ENCODE results near the gene C6orf89. TPM values are rescaled to one million over a fixed set of nuclear protein-coding genes. Genes with fewer than 3 reads are reported as not detected.

The C6orf89 gene, protein sequence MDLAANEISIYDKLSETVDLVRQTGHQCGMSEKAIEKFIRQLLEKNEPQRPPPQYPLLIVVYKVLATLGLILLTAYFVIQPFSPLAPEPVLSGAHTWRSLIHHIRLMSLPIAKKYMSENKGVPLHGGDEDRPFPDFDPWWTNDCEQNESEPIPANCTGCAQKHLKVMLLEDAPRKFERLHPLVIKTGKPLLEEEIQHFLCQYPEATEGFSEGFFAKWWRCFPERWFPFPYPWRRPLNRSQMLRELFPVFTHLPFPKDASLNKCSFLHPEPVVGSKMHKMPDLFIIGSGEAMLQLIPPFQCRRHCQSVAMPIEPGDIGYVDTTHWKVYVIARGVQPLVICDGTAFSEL
- 10 to 100 TPM; 53.9 to 59.3 TPM for total RNA-seq
- long read RNA-seq, full-length matches to known transcripts = 42 of 77 reads
- long read RNA-seq, partial matches to known transcripts = 6 of 77 reads
- long read RNA-seq, other reads (novel, unspliced or antisense) = 29 of 77 reads

DNA sequence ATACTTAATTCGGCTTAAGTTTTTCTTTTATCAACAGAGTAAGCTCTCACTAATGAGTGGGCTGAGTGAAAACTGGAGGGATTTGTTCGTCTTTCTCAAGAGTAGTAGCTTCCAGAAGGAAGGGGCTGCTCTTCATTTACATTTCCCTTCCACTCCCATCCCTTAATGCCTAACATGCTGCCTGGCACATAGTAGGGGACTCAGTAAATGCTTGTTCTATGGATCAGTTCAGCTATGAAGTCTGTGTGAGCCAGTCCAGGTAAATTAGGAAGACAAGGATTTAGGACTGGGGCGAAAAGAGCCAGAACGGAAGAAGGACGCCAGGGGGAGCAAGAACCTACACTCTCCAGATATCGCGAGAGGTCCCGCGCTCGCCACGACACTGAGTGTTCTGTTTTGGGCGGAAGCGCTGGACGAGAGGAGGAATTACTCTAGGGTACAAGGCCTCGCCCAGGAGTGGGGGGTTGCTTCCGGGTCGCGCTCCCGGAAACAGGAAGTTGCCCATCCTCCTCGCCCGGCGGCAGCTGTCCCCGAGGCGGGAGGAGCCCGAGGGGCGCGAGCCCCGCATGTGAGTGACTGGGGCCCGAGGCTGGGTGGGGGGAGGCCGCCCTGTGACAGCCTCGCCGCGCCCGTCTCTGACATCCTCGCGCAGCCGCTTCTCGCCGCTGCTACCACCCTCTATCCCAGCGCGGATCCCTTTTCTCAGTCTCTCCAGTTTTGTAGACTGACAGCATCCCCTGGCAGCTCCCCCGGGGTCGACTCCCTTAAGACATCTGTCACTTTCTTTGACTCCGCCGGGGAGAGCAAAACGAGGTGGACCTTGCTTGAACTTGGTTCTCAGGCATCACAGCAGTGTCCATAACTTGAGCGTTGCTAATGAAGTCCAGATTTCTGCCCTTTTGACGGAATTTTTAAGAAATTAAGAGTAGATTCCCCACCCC lies at the start of gene C6orf89:
TSS of gene C6orf89 (plus strand) at position 492 of the 941 bp plus-strand sequence. CDS start 13,493 bp downstream, outside the sequence.
- DNase-seq = peak; percentile 98 to 99
- intact Hi-C loops (cut with DNase I, micrococcal nuclease) = loop anchor here in 1 of 2 donors (10.0 kb wide), 1 partner anchor 99 kb away; the partner anchor contains the start of gene MTCH1
- peak; percentile 100 for ATAC-seq

DNA sequence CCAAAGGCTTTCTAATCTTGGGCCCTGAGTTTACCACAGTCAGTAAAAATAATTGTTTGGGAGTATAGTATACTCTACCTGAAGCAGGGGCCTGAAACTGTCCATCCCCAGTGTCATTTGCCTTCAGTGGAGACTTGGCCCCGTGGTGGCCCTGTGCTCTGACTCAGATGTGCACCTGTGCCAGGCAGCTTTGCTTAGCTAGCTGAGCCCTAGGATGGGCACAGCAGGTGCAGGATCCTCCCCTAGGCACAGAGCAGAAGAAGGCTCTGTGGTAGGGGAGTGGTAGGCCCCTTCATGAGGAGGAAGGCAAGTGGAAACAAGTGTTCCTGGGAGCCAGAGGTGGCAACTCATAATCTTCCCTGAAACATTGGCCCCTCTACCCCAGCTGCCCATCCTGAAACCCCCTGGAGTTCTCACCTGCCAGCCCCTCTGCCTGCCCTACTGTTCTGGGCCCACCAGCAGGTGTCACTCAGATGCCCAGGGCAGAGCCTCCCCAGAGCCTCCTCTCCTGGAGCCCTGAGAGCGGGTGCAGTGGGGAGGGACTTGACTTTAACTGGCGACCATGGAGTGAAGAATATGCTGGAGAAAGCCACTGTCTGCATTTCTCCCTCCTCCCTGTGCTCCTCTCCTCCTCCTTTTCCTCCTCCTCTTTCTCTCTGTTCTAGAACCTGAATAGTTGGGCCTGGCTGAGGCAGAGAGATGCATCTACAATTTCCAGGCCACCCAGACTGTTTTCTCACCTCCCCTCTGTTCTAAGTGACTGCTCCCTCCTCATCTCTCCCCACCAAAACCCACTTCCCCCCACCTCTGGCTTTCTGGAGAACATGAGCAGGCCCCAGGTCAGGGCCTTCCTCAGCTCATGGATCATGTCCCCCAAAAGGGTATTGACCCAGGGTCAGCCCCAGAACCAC lies 49.4 kb upstream of the C6orf89 start:
- DNase-seq (no peak), ATAC-seq (no peak)
- intact Hi-C loops (cut with DNase I, micrococcal nuclease) = no loop called here

DNA sequence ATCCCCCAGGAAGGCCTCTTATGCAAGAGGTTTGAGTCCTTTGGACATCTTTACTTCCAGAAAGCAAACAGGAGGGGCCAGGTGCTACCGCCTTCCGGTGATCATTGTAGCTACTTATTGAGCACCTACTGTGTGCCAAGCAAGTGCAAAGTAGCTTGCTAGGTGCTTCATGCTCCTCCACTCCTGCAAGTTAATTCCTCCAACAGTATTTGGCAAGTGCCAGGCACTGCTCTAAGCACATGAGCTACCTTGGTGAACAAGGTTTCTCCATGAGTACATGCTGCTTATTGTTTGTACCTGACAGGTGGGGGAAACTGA lies 48.8 kb upstream of the C6orf89 start:
- intact Hi-C loops (cut with DNase I, micrococcal nuclease) = no loop called here
- no peak for DNase-seq
- ATAC-seq = no peak

DNA sequence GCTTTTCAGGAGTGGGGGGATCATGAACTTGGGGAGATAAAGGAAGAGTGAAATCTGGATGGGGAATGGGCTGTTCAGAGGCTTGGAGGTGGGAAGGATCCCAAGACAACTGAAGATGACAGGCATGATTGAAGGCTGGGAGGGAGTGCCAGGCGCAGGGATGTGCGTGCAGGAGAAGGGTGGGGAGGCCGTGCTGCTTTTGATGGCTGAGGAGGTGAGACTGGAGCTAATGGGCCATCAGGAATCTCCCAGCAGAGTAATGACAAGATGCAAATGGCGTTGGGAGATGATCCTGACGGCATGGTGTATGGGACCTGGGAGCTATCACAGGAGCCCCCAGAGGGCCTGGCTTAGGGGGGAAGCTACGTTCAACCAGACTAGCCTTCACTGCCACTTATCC lies 48.1 kb upstream of the C6orf89 start:
- ATAC-seq (no peak), DNase-seq (no peak)
- intact Hi-C loops (cut with DNase I, micrococcal nuclease) = no loop called here

DNA sequence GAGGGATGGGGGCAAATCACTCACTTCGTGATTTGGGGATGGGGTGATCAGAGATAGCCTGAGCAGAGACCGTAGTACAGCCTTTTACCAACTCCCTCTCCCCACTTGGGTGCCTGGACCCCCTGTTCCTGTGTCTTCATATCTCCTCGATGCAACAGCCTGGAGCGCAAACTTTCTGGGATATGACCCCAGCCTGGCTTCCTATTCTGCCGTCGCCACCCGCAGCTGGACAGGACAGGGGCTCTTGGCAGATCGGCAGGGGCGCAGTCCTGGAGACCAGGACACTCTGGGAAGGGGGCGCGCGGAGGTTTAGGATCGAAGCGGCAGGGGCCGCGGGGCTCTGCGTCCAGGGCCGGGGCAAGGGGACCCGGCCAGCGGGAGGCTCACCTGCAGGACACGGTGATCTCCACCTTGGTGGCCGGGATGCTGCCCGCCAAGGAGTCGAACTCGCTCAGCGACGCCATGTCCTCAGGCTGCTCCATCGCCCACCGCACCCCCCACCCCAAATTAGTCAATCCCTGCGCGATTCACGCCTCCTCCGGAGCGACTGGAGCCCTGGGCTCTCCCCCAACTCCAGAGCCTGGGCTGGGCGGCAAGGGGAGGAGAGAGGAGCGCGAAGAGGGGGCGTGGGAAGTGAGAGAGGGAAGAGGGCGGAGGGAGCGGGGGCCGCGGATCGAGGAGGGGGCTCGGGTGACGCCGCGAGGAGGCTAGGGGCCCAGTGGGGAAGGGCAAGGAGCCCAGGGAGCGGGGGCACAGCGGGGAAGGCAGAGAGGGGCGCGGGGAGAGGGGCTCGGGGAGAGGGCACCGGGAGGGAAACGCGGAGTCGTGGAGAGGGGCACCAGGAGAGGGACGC lies 46.6 kb upstream of the C6orf89 start, which contains the start of gene CPNE5:
TSS of gene CPNE5 (minus strand) at position 549 of the 853 bp plus-strand sequence. CDS start at position 482, 67 bp downstream.
- no peak for ATAC-seq
- no peak for DNase-seq
- intact Hi-C loops (cut with DNase I, micrococcal nuclease) = no loop called here

DNA sequence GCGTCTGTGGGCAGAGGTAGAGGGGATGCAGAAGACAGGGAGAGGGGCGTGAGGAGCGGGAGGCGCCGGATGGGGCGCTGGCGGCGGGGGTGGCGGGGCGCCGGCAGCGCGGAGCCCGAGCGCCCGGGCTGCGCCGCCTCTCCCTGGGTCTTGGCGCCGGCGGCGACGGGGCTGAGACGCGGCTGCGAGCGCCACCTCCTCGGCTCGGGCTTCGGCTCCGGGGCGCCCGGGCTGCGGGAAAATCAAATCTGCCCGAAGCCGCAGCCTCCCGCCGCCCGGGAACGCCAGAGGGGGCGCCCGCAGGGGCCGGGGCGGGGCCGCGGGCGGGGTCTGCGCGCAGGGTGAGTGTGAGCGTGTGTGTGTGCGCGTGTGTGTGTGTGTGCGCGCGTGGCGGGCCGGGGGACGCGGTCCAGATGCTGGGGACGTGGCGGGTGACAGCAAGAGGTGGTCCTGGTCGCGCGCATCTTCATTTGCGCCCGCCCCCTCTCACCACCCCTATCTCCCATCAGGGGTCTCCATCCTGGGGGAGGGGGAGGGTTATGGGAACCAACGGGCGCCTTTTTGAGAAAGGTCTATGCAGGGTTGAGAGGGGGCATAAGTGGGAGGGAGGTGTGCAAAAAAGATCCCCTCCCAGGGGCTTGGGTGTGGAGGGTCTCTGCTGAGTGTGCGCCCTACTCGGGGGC lies 45.9 kb upstream of the C6orf89 start:
- ATAC-seq (peak; percentile 76), DNase-seq (peak in 1 of 2 donors; percentile 50)
- intact Hi-C loops (cut with DNase I, micrococcal nuclease) = loop anchor here in 1 of 2 donors (10.0 kb wide), 1 partner anchor 65 kb away; no protein-coding TSS in a partner anchor

DNA sequence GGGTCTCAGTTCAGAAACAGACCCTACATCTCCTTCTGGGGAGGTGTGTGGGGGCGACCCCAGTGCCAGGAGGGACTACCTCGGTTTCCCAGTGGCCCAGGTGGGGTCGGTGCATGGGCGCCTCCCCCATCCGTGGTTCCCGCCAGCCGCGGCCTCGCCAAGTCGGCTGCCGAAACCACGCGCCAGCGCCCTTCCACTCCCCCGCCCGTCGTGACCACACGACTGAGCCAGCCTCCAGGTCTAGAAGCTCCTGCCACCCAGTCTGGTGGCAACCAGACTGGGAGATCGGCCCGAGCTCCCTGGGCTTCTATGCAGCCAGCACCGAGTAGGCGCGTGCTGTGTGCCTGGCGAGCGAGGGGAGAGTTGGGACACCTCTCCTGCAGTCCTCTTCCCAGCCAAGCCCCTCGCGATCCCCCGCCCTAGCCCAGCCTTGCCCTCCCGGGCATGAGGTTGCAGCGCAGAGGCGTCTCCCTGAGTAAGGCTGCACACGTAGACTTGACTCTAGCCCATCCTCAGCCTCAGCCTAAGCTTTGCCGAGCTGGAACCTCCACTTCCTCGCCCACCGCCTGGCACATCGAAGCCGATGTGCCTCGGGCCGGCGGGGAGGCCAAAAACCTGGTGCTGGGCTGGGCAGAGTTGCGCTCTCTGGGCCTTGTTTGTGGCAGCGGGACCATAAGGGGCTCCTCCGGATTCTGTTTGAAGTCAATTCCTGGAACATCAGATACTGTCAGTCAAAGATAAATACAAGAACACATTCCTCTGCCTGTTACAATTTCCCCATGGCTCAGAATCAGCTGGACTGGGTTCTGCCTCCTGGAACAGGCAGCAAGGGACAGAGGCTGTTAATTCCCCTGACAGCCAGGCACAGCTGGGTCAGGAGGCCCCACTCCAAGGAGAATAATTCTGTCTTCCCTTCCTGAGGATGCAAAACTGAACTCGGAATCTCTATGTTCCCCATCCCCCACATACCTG lies 45.0 kb upstream of the C6orf89 start:
- DNase-seq (peak in 1 of 2 donors; percentile 23), ATAC-seq (peak; percentile 45)
- intact Hi-C loops (cut with DNase I, micrococcal nuclease) = loop anchor here in 1 of 2 donors (10.0 kb wide), 1 partner anchor 66 kb away; no protein-coding TSS in a partner anchor

DNA sequence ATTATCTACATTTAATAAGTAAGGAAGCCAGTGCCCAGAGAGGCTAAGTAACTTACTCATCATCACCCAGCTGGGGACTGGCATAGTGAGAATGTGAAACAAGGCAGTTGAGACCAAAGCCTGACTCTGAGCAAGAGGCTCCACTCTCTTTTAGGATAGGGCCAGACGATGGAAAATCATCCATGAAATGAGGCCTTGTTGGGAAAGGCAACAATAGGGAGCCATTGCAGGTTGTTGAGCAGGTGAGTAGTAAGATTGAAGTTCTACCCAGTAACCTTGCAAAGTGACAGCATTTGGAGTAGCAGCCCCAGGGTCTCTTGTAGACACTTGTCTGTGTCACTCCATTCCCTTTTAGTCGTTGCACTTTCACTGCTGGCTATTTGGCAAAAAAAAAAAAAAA lies 44.0 kb upstream of the C6orf89 start:
- ATAC-seq (no peak), DNase-seq (no peak)
- intact Hi-C loops (cut with DNase I, micrococcal nuclease) = loop anchor here in 1 of 2 donors (10.0 kb wide), 1 partner anchor 67 kb away; no protein-coding TSS in a partner anchor

DNA sequence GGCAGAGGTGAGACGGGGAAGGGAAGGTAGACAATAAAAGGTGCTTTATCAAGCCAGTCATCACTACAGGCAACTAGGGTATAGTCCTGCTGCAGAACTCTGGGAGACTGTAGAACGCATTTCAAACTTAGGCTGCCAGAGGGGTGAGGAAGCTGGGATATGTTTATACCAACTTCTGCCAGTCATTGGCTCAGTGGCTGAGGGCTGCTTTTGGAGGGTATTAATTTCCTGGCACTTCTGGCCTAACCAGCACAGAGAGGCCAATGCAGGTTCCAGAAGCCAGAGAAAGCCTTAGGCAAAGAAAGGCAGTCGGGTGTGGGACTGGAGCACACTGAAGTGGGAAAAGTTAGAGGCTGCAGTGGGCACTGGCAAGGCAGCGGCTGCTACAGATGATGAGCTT lies 42.6 kb upstream of the C6orf89 start:
- intact Hi-C loops (cut with DNase I, micrococcal nuclease) = loop anchor here in 1 of 2 donors (10.0 kb wide), 1 partner anchor 68 kb away; no protein-coding TSS in a partner anchor
- ATAC-seq (no peak), DNase-seq (no peak)

DNA sequence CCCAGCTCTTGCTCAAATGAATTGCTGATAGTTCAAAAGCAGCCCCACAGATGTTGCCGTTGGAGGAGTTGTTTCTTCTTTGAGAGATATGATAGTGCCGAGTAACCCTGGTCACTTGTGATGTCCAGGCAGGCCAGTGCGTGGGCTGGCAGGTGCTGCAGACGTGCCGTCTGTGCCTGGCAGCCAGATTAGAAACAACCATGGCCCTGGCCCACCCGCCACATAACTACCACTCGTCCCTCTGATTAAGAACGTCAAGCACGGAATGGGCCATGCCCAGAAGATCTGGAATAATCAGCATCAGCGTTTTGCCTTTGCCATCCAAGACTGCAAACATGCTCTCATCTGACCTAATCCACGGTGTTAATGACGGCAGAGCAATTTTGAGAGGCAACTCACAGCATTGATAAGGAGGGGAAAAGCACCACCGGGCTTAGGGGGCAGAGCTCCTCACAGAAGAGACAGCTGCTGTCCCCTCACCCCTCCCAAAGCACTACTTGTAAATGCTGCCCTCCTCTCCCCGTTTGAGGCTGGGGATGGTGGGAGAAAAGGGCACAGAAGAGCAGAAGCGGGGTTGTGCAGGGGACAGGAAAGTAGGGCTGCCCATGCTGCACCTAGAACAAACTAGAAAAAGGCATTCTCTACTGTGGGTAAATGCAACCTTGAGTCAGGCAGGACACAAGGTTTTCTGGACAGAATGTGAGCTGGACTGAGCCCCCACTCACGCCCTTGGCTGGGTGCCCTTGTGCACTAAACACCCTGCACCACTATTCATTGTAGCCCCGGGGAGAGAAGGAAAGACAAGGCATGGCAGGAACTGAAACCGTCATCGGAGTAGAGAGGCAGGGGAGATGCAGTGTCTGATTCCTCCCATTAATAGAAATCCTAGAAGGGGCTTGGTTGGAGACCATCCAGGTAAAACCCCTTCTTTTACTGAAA lies 41.3 kb upstream of the C6orf89 start:
- no peak for DNase-seq
- intact Hi-C loops (cut with DNase I, micrococcal nuclease) = loop anchor here in 1 of 2 donors (10.0 kb wide), 1 partner anchor 70 kb away; no protein-coding TSS in a partner anchor
- ATAC-seq = no peak

DNA sequence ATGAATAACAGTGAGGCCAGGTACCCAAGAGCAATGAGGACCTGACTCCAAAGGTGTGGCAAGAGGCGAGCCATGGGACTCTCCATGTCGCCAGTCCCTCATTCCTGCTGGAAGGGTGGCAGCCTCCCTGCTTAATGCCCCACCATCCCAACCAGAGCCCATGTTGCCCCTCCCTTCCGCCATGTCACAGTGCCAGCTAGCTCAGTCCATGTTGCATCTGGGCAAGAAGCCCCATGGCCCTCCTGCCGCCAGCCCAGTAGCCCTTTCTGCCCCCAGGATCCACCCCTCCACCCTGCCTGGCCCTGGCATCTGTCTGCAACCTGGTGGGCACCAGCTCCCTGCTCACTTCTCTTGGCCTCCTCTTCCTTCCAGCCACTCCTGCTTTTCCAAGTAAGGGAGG lies 40.5 kb upstream of the C6orf89 start:
- DNase-seq = no peak
- no peak for ATAC-seq
- intact Hi-C loops (cut with DNase I, micrococcal nuclease) = loop anchor here in 1 of 2 donors (10.0 kb wide), 1 partner anchor 70 kb away; no protein-coding TSS in a partner anchor

DNA sequence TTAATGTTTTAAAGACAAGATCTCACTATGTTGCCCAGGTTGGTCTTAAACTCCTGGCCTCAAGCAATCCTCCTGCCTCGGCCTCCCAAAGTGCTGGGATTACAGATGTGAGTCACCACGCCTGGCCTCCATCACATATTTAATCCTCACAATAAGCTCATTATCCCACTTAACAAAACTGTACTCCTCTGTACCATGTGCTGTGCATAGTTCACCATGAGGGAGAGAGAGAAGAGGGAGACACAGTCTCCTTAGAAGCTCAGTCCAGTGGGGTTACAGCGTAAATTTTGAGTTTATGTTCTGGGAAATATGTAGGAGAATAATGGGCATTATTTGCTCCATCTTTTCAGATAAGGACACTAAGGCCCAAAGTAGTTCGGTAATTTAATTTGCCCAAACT lies 38.6 kb upstream of the C6orf89 start:
- intact Hi-C loops (cut with DNase I, micrococcal nuclease) = loop anchor here in 1 of 2 donors (10.0 kb wide), 1 partner anchor 72 kb away; no protein-coding TSS in a partner anchor
- no peak for ATAC-seq
- no peak for DNase-seq

DNA sequence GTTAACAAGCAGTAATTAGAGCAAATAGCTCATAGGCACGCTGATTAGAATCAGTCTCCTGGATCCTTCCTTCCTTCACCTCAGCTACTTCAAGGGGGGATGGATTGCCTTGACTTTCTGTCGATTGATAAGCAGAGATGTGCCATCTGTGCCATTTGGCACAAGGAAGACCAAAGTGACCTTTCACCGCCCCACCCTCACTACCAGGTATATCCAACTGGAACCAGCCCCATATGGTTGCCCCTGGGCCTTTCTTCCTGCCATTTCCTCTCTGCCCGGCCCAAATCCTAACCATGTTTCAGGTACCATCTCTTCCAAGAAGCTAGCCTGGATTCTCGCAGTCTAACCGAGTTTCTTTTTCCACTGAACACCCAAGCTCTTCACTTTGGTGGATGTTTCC lies 37.8 kb upstream of the C6orf89 start:
- DNase-seq = peak in 1 of 2 donors; percentile 53
- intact Hi-C loops (cut with DNase I, micrococcal nuclease) = loop anchor here in 1 of 2 donors (10.0 kb wide), 1 partner anchor 73 kb away; no protein-coding TSS in a partner anchor
- ATAC-seq = peak; percentile 50
